ENCODE results near the gene FAH. TPM values are rescaled to one million over a fixed set of nuclear protein-coding genes. Genes with fewer than 3 reads are reported as not detected.
A peak's percentile ranks its signal among the peaks of the same experiment; 100 is the strongest.

FAH gene
- total and polyA plus RNA-seq, 9 of the 15 experiments (the other 6 are each of a cell fraction or from before 2014, with no cell fraction given): 66.8 to 310 (median 103) TPM

DNA sequence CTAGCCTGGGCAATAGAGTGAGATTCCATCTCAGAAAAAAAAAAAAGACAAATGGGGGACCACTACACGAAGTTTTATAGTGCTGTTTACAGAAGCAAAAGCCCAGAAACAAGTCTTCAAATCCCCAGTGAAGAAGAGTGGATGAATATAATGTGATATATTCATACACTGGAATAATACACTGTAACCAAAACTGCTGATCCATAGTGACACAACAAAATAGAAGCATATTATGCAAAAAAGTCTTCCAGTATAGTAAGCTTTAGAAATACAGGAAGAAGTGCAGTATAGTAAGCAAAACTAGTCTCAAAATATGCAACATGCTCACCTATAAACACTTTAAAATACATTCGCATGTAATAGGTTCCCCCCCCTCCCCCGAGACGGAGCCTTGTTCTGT lies 11.9 kb upstream of the FAH start (continued):
- TF ChIP-seq, protein P1, sequence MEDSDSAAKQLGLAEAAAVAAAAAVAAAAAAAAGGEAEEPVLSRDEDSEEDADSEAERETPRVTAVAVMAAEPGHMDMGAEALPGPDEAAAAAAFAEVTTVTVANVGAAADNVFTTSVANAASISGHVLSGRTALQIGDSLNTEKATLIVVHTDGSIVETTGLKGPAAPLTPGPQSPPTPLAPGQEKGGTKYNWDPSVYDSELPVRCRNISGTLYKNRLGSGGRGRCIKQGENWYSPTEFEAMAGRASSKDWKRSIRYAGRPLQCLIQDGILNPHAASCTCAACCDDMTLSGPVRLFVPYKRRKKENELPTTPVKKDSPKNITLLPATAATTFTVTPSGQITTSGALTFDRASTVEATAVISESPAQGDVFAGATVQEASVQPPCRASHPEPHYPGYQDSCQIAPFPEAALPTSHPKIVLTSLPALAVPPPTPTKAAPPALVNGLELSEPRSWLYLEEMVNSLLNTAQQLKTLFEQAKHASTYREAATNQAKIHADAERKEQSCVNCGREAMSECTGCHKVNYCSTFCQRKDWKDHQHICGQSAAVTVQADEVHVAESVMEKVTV (CRISPR knock-in tag; IDR thresholded peaks at IDR 0.05): no peak
- TF ChIP-seq ZNF398 (CRISPR knock-in tag; IDR thresholded peaks at IDR 0.05) (no peak), ZFP36 (IDR thresholded peaks at IDR 0.05; ENCODE audit: low read depth, low read length, partially characterized antibody) (no peak), MAFG (tag; conservative IDR thresholded peaks at IDR 0.05) (peak; percentile 71), ZNF707 (CRISPR knock-in tag; conservative IDR thresholded peaks at IDR 0.05) (no peak), GTF2B (IDR thresholded peaks at IDR 0.05; ENCODE audit: extremely low read depth, insufficient read length) (no peak), TCF3 (CRISPR knock-in tag; IDR thresholded peaks at IDR 0.05) (no peak), MLLT1 (IDR thresholded peaks at IDR 0.05) (no peak)

Measured in K562 (cell line).